ENCODE measurements around the gene POLR3GL.

The POLR3GL gene

GRCh38 chr1:145947551-145947950 is 16.9 kb upstream of the POLR3GL start:
- Histone ChIP-seq H2BK5ac (ENCODE audit: low read length) (no peak overlapping the region), H3K9me3 (replicated peaks in 1 of 2; ENCODE audit: control insufficient read depth in 2 of 2, insufficient read depth in 1 of 2, low read depth in 1 of 2, low read length in 2 of 2) (peaks cover 0 to 3% of the 10 kb centered on the region in 2 donors), H3K14ac (ENCODE audit: low read length) (no peak overlapping the region), H3K23ac (ENCODE audit: low read depth, low read length, poor library complexity) (no peak overlapping the region), H2AFZ (ENCODE audit: low read length) (no peak overlapping the region), H3K4me1 (ENCODE audit: control insufficient read depth in 2 of 2, insufficient read depth in 1 of 2, low read depth in 1 of 2, low read length in 2 of 2) (peaks cover 6 to 13% of the 10 kb centered on the region in 2 donors), H3K27ac (replicated peaks; ENCODE audit: low read length) (no peak overlapping the region), H4K91ac (ENCODE audit: low read depth, low read length, poor library complexity) (no peak overlapping the region), H3K4me2 (ENCODE audit: insufficient read depth, low read length, poor library complexity, severe bottlenecking) (no peak overlapping the region), H3K36me3 (replicated peaks in 1 of 2; ENCODE audit: control insufficient read depth in 2 of 2, insufficient read depth in 2 of 2, low read length in 2 of 2) (peaks cover 0 to 53% of the 10 kb centered on the region in 2 donors), H4K8ac (ENCODE audit: low read depth, low read length) (no peak overlapping the region), H3K18ac (ENCODE audit: low read length) (no peak overlapping the region), H3K4me3 (ENCODE audit: low read length in 2 of 2) (no peak overlapping the region), H3K79me1 (ENCODE audit: low read depth, low read length) (no peaks in the 10 kb centered on the region), H3K4ac (ENCODE audit: low read length) (no peak overlapping the region), H2BK120ac (ENCODE audit: low read depth, low read length) (no peak overlapping the region), H2AK5ac (ENCODE audit: low read depth, low read length) (no peak overlapping the region), H2BK15ac (ENCODE audit: low read length) (no peak overlapping the region), H3K27me3 (ENCODE audit: control insufficient read depth in 3 of 3, insufficient read depth in 3 of 3, low read depth in 1 of 3, low read length in 3 of 3) (no peaks in the 10 kb centered on the region), H2BK12ac (ENCODE audit: low read length) (no peak overlapping the region), H3K9ac (ENCODE audit: low read depth, low read length, poor library complexity) (no peak overlapping the region)
- no CpG with 5 or more reads among the region's 4 CpGs for WGBS, 2 donors (ENCODE audit: extremely low coverage in 2 of 2, insufficient read length in 2 of 2, insufficient replicate concordance in 1 of 2)
- DNase-seq (ENCODE audit: low spot score), result no peak

- Histone ChIP-seq H3K9me3 (replicated peaks in 1 of 2; ENCODE audit: control insufficient read depth in 2 of 2, insufficient read depth in 1 of 2, low read depth in 1 of 2, low read length in 2 of 2) (peaks cover 0 to 3% of the 10 kb centered on the region in 2 donors), H3K36me3 (replicated peaks in 1 of 2; ENCODE audit: control insufficient read depth in 2 of 2, insufficient read depth in 2 of 2, low read length in 2 of 2) (peaks cover 0 to 37% of the 10 kb centered on the region in 2 donors), H3K79me1 (ENCODE audit: low read depth, low read length) (no peaks in the 10 kb centered on the region), H2BK120ac (ENCODE audit: low read depth, low read length) (no peak overlapping the region), H2AFZ (ENCODE audit: low read length) (no peak overlapping the region), H2BK5ac (ENCODE audit: low read length) (no peak overlapping the region), H3K4me1 (ENCODE audit: control insufficient read depth in 2 of 2, insufficient read depth in 1 of 2, low read depth in 1 of 2, low read length in 2 of 2) (peaks cover 6 to 13% of the 10 kb centered on the region in 2 donors), H3K27ac (replicated peaks; ENCODE audit: low read length) (no peak overlapping the region), H3K9ac (ENCODE audit: low read depth, low read length, poor library complexity) (no peak overlapping the region), H3K23ac (ENCODE audit: low read depth, low read length, poor library complexity) (no peak overlapping the region), H2AK5ac (ENCODE audit: low read depth, low read length) (no peak overlapping the region), H4K8ac (ENCODE audit: low read depth, low read length) (no peak overlapping the region), H3K4me3 (ENCODE audit: low read length in 2 of 2) (no peak overlapping the region), H4K91ac (ENCODE audit: low read depth, low read length, poor library complexity) (no peak overlapping the region), H3K27me3 (ENCODE audit: control insufficient read depth in 3 of 3, insufficient read depth in 3 of 3, low read depth in 1 of 3, low read length in 3 of 3) (no peaks in the 10 kb centered on the region), H3K18ac (ENCODE audit: low read length) (no peak overlapping the region), H3K4me2 (ENCODE audit: insufficient read depth, low read length, poor library complexity, severe bottlenecking) (no peak overlapping the region), H2BK12ac (ENCODE audit: low read length) (no peak overlapping the region), H3K14ac (ENCODE audit: low read length) (no peak overlapping the region), H3K4ac (ENCODE audit: low read length) (no peak overlapping the region), H2BK15ac (ENCODE audit: low read length) (no peak overlapping the region)
- no CpG with 5 or more reads among the region's 4 CpGs for WGBS, 2 donors (ENCODE audit: extremely low coverage in 2 of 2, insufficient read length in 2 of 2, insufficient replicate concordance in 1 of 2)
- DNase-seq (ENCODE audit: low spot score), result no peak
Observed at GRCh38 chr1:145949219-145949618, 15.3 kb upstream of the POLR3GL start.

- Histone ChIP-seq H3K27me3 (ENCODE audit: control insufficient read depth in 3 of 3, insufficient read depth in 3 of 3, low read depth in 1 of 3, low read length in 3 of 3) (peaks cover 0 to 2% (median 0%) of the 10 kb centered on the region in 3 experiments), H3K4me2 (ENCODE audit: insufficient read depth, low read length, poor library complexity, severe bottlenecking) (no peak overlapping the region), H3K14ac (ENCODE audit: low read length) (no peak overlapping the region), H2BK15ac (ENCODE audit: low read length) (no peak overlapping the region), H3K9ac (ENCODE audit: low read depth, low read length, poor library complexity) (no peak overlapping the region), H3K79me1 (ENCODE audit: low read depth, low read length) (no peaks in the 10 kb centered on the region), H3K36me3 (replicated peaks in 1 of 2; ENCODE audit: control insufficient read depth in 2 of 2, insufficient read depth in 2 of 2, low read length in 2 of 2) (peaks cover 0 to 28% of the 10 kb centered on the region in 2 donors), H4K8ac (ENCODE audit: low read depth, low read length) (no peak overlapping the region), H2AFZ (ENCODE audit: low read length) (no peak overlapping the region), H2BK12ac (ENCODE audit: low read length) (no peak overlapping the region), H2AK5ac (ENCODE audit: low read depth, low read length) (no peak overlapping the region), H3K27ac (replicated peaks; ENCODE audit: low read length) (peak overlapping the region; percentile 10), H3K18ac (ENCODE audit: low read length) (no peak overlapping the region), H3K9me3 (replicated peaks in 1 of 2; ENCODE audit: control insufficient read depth in 2 of 2, insufficient read depth in 1 of 2, low read depth in 1 of 2, low read length in 2 of 2) (peaks cover 0 to 3% of the 10 kb centered on the region in 2 donors), H3K4ac (ENCODE audit: low read length) (no peak overlapping the region), H3K23ac (ENCODE audit: low read depth, low read length, poor library complexity) (no peak overlapping the region), H4K91ac (ENCODE audit: low read depth, low read length, poor library complexity) (no peak overlapping the region), H3K4me3 (ENCODE audit: low read length in 2 of 2) (no peak overlapping the region), H2BK5ac (ENCODE audit: low read length) (no peak overlapping the region), H3K4me1 (ENCODE audit: control insufficient read depth in 2 of 2, insufficient read depth in 1 of 2, low read depth in 1 of 2, low read length in 2 of 2) (peaks cover 6 to 23% of the 10 kb centered on the region in 2 donors), H2BK120ac (ENCODE audit: low read depth, low read length) (no peak overlapping the region)
- DNase-seq (ENCODE audit: low spot score), result no peak
- no CpG with 5 or more reads among the region's 1 CpG for WGBS, 2 donors (ENCODE audit: extremely low coverage in 2 of 2, insufficient read length in 2 of 2, insufficient replicate concordance in 1 of 2)
Observed at GRCh38 chr1:145951526-145951925, 13.0 kb upstream of the POLR3GL start.

GRCh38 chr1:145952903-145953302 is 11.6 kb upstream of the POLR3GL start:
- DNase-seq (ENCODE audit: low spot score), result no peak
- H3K36me3 ChIP-seq (replicated peaks in 1 of 2; ENCODE audit: control insufficient read depth in 2 of 2, insufficient read depth in 2 of 2, low read length in 2 of 2), result peaks cover 0 to 16% of the 10 kb centered on the region in 2 donors
- no peak overlapping the region for H3K4me3 ChIP-seq (ENCODE audit: low read length in 2 of 2)
- H3K18ac ChIP-seq (ENCODE audit: low read length), result no peak overlapping the region
- H3K14ac ChIP-seq (ENCODE audit: low read length), result no peak overlapping the region
- H2BK120ac ChIP-seq (ENCODE audit: low read depth, low read length), result no peak overlapping the region
- H3K27ac ChIP-seq (replicated peaks; ENCODE audit: low read length), result no peak overlapping the region
- H2BK12ac ChIP-seq (ENCODE audit: low read length), result no peak overlapping the region
- H3K9ac ChIP-seq (ENCODE audit: low read depth, low read length, poor library complexity), result no peak overlapping the region
- no CpG with 5 or more reads among the region's 3 CpGs for WGBS, 2 donors (ENCODE audit: extremely low coverage in 2 of 2, insufficient read length in 2 of 2, insufficient replicate concordance in 1 of 2)
- no peak overlapping the region for H4K8ac ChIP-seq (ENCODE audit: low read depth, low read length)
- H2AFZ ChIP-seq (ENCODE audit: low read length), result no peak overlapping the region
- no peak overlapping the region for H3K23ac ChIP-seq (ENCODE audit: low read depth, low read length, poor library complexity)
- H3K4me1 ChIP-seq (ENCODE audit: control insufficient read depth in 2 of 2, insufficient read depth in 1 of 2, low read depth in 1 of 2, low read length in 2 of 2), result peaks cover 6 to 23% of the 10 kb centered on the region in 2 donors
- H3K79me1 ChIP-seq (ENCODE audit: low read depth, low read length), result no peaks in the 10 kb centered on the region
- no peak overlapping the region for H2AK5ac ChIP-seq (ENCODE audit: low read depth, low read length)
- no peak overlapping the region for H4K91ac ChIP-seq (ENCODE audit: low read depth, low read length, poor library complexity)
- H3K4me2 ChIP-seq (ENCODE audit: insufficient read depth, low read length, poor library complexity, severe bottlenecking), result no peak overlapping the region
- H3K9me3 ChIP-seq (replicated peaks in 1 of 2; ENCODE audit: control insufficient read depth in 2 of 2, insufficient read depth in 1 of 2, low read depth in 1 of 2, low read length in 2 of 2), result peaks cover 0 to 3% of the 10 kb centered on the region in 2 donors
- no peak overlapping the region for H2BK15ac ChIP-seq (ENCODE audit: low read length)
- no peak overlapping the region for H2BK5ac ChIP-seq (ENCODE audit: low read length)
- H3K4ac ChIP-seq (ENCODE audit: low read length), result no peak overlapping the region
- H3K27me3 ChIP-seq (ENCODE audit: control insufficient read depth in 3 of 3, insufficient read depth in 3 of 3, low read depth in 1 of 3, low read length in 3 of 3), result peaks cover 0 to 2% (median 0%) of the 10 kb centered on the region in 3 experiments

All from neuronal stem cell (in vitro differentiated cells).